VCaP (cell line): ENCODE results near the gene RHOXF2.
A peak's percentile ranks its signal among the peaks of the same experiment; 100 is the strongest.
"Not testable (repeated sequence)": the region's sequence is repeated elsewhere in the genome, so short reads cannot be mapped to it uniquely, and the experiment has no call there.

ENCODE experiments used
- H3K27ac ChIP-seq: fragments of 450-650 bp; 2 replicates; pipeline ENCODE4 v1.5.1; 2017
- TF ChIP-seq, protein P1 (sequence below): fragments of 450-650 bp; conservative IDR thresholded peaks from 2 replicates; pipeline ENCODE4 v1.5.1; 2017; ENCODE audit warnings: mild to moderate bottlenecking, moderate library complexity

The RHOXF2 gene

DNA sequence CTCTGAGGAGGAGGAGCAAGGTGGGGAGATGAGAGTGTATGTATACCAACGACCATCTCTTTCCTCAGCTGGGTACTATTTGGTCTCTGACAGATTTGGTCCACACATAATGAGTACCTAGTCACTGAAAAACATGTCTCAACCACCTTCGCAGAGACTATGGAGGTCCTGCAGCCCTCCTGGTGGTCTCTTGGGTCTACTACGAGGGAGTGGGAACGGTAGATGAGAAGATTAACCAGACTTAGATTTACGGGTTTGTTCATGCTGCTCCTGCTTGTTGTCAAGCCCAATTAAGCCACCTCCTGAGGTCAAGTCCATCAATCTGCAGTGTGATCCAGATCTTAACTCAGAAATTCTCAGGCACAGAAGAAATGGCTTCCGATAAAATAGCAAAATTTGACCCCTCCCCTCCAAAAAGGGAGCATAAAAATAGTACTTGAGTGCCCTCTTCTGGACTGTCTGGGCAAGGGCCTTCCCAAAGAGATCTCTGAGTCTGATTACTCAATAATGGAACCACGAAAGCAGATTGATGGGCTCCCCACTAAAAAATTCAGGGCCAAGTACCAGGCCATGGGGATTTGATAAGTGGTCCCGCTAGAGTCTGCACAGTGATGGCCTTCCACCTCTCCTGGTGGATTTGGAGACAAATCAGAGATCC, 38.3 kb downstream of the RHOXF2 start:
- not testable (repeated sequence) for H3K27ac ChIP-seq

DNA sequence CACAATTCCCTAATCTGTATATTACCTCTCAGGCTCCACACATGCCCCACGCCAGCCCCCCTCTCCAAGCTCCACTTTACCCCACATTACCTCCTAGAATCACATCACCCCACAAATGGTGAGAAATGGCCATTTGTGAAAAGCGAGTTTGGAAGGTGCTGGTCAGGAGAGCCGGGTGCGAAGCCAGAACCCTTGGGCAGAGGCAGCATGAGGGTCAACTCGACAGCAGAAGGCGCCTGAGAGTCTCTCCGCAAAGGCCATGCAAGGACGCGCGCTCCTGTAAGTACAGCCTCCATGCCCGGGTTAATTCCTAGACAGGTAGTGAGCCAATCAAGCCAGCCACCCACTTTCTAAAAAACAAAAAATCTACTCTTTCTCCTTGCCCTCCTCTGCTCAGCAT, 42.4 kb downstream of the RHOXF2 start:
- H3K27ac ChIP-seq = no peak overlapping the region
- TF ChIP-seq, protein P1, sequence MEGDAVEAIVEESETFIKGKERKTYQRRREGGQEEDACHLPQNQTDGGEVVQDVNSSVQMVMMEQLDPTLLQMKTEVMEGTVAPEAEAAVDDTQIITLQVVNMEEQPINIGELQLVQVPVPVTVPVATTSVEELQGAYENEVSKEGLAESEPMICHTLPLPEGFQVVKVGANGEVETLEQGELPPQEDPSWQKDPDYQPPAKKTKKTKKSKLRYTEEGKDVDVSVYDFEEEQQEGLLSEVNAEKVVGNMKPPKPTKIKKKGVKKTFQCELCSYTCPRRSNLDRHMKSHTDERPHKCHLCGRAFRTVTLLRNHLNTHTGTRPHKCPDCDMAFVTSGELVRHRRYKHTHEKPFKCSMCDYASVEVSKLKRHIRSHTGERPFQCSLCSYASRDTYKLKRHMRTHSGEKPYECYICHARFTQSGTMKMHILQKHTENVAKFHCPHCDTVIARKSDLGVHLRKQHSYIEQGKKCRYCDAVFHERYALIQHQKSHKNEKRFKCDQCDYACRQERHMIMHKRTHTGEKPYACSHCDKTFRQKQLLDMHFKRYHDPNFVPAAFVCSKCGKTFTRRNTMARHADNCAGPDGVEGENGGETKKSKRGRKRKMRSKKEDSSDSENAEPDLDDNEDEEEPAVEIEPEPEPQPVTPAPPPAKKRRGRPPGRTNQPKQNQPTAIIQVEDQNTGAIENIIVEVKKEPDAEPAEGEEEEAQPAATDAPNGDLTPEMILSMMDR = no peak

GRCh38 chrX:120205816-120206753, 47.7 kb downstream of the RHOXF2 start:
- H3K27ac ChIP-seq = no peak overlapping the region
- TF ChIP-seq, protein P1 = no peak

DNA sequence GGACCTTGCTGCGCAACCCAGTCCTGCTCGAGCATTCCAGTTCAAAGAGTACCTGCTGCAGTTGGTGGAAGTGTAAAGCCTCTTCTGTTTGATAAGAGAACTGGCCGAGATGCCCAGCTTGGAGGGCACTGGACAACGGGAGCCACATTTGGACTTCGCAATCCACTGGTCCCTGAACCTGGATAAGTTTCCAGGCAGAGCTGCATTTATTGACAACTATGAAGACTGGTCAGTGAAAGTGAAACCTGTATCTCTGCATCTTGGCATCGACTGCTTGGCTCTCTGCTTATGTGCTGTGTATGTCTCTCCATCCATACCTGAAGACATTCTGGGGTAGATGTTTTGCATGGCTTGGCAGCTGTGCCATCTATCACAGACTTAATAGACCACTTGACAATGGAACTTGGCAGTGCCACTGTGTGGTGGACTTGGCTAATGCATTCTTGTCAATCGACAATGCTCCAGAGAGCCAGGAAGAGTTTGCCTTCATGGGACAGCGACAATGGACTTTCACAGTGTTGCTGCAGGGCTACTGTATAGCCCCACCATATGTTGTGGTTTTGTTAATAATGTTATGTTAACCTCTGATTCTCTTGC, 48.7 kb downstream of the RHOXF2 start:
- TF ChIP-seq, protein P1 = no peak
- no peak overlapping the region for H3K27ac ChIP-seq

DNA sequence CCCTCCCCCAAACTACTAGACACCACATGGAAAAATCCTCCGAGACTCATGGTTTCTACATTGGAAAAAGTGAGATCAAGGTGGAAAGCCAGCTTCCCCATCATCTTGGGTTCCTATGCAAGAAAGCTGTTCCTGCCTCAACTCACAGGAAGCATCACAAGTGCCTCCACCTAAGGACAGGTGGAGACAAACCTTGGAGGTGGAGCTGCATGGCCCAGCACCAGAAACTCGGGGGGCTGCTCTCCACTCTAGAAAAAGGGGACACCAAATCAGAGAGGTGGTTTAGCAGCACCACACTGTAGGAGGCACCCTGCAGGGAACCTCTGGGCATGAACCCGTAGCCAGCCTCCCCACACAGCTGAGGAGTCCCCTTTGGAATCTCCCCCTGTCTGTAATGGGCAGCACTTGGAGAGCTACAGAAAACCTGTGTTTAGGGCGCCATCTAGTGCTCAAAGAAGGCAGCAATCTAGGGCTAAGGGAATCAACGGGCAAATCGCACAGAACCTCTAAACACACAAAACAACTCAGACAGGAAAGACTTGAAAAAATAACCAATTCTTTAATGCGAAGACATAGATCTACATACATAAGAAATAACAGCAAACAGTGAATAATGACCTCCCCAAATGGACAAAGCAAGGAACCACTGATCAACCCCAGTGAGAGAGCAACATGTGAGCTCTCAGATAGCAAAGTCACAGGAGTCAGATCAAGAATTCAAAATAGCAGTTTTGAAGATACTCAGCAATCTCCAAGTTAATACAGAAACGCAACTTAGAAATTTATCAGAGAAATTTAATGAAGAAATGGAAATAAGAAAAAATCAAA, 55.2 kb downstream of the RHOXF2 start:
- no peak overlapping the region for H3K27ac ChIP-seq
- TF ChIP-seq, protein P1 = peak; percentile 63
